A549 (cell line): ENCODE data around the gene TSPYL4. TPM values are rescaled to one million over a fixed set of nuclear protein-coding genes. Genes with fewer than 3 reads are reported as not detected.

Experiments used
- ATAC-seq, 2 experiments: fragments of 200-7000 bp in 1 of 2; fragments of >200 bp in 1 of 2; cut with Nextera tagmentation in 1 of 2; cut with Tn5 transposase in 1 of 2; 3 replicates each; pipeline versions ENCODE4 v1.8.0 to v1.9.1; 2018 to 2020; ENCODE audit warnings: mild to moderate bottlenecking in 1 of 2, moderate library complexity in 1 of 2
- CTCF ChIA-PET: fragments of 300-600 bp; sonication (Branson Sonifier 250); formaldehyde crosslinking; extraction: SDS; loops from one replicate; lab custom pipeline; 2021; ENCODE audit warnings: antibody characterized with exemption, inconsistent platforms; lab: Yijun Ruan, JAX
- POLR2A ChIA-PET: fragments of 350-600 bp; formaldehyde crosslinking; extraction: SDS; loops from one replicate; lab custom pipeline; 2021; ENCODE audit warnings: antibody characterized with exemption, inconsistent platforms; lab: Yijun Ruan, JAX
- DNase-seq, 2 experiments: peaks; one replicate each; pipeline versions ENCODE4 v3.0.0 to v3.0.0-alpha.2; 2011 to 2016; ENCODE audit warnings: low read depth in 1 of 2, low spot score in 1 of 2
- FAIRE-seq: peaks from 2 replicates; lab custom pipeline; 2011; peaks lifted over from hg19 to GRCh38; lab: Jason Lieb, UNC
- H3K27ac ChIP-seq, 2 experiments: fragments of >200 bp; sonication (Bioruptor Twin); formaldehyde crosslinking; 3 replicates each; pipeline ENCODE4 v1.5.1; 2016 to 2017
- H3K4me1 ChIP-seq: fragments of >200 bp; sonication (Bioruptor Twin); formaldehyde crosslinking; 3 replicates; pipeline ENCODE4 v1.6.1; 2016
- H3K4me2 ChIP-seq: fragments of >200 bp; sonication (Bioruptor Twin); formaldehyde crosslinking; 3 replicates; pipeline ENCODE4 v1.6.1; 2016
- H3K4me3 ChIP-seq: fragments of >200 bp; sonication (Bioruptor Twin); formaldehyde crosslinking; 3 replicates; pipeline ENCODE4 v1.5.1; 2016
- H3K9me3 ChIP-seq: fragments of >200 bp; sonication (Bioruptor Twin); formaldehyde crosslinking; 3 replicates; pipeline ENCODE4 v1.6.1; 2016
- BHLHE40 ChIP-seq: IDR thresholded peaks from 2 replicates; pipeline ENCODE4 v1.6.1; 2012; ENCODE audit warnings: low read depth, low read length, inconsistent platforms
- CBX2 ChIP-seq: fragments of 200-600 bp; sonication (generic); IDR thresholded peaks from 2 replicates; pipeline ENCODE4 v1.6.1; 2016; ENCODE audit warnings: low read depth, mild to moderate bottlenecking, borderline replicate concordance
- EHF ChIP-seq: fragments of 250-450 bp; sonication (Bioruptor Pico); IDR thresholded peaks from 2 replicates; pipeline ENCODE4 v1.5.0; 2020; ENCODE audit warnings: mild to moderate bottlenecking
- EHMT2 ChIP-seq: fragments of 200-600 bp; sonication (generic); IDR thresholded peaks from 2 replicates; pipeline ENCODE4 v1.6.1; 2016; ENCODE audit warnings: antibody characterized with exemption, low read depth, mild to moderate bottlenecking, moderate library complexity
- EP300 ChIP-seq, 2 experiments: fragments of >200 bp; sonication (Bioruptor Twin); formaldehyde crosslinking; IDR thresholded peaks; 2 replicates in 1 of 2; 3 replicates in 1 of 2; pipeline ENCODE4 v1.6.1; 2016 to 2017
- ESRRA ChIP-seq: fragments of 150-350 bp; IDR thresholded peaks from 2 replicates; pipeline ENCODE4 v1.6.1; 2014; ENCODE audit warnings: mild to moderate bottlenecking, low read length, borderline replicate concordance
- GATA3 ChIP-seq: IDR thresholded peaks from 2 replicates; pipeline ENCODE4 v1.6.1; 2012; ENCODE audit warnings: borderline replicate concordance
- HDAC2 ChIP-seq: fragments of 200-600 bp; sonication (generic); IDR thresholded peaks from 2 replicates; pipeline ENCODE4 v1.6.1; 2016
- HES2 ChIP-seq: fragments of >200 bp; sonication (Bioruptor Twin); formaldehyde crosslinking; IDR thresholded peaks from 2 replicates; pipeline ENCODE4 v1.6.1; 2016
- HOXB13 ChIP-seq: fragments of 250-450 bp; sonication (Bioruptor Pico); IDR thresholded peaks from 2 replicates; pipeline ENCODE4 v1.5.0; 2020; ENCODE audit warnings: low read depth, mild to moderate bottlenecking, moderate library complexity
- JUN ChIP-seq, 2 experiments: fragments of >200 bp; sonication (Bioruptor Twin); formaldehyde crosslinking; IDR thresholded peaks; 2 replicates in 1 of 2; 3 replicates in 1 of 2; pipeline ENCODE4 v1.6.1; 2016 to 2017
- JUNB ChIP-seq: fragments of >200 bp; sonication (Bioruptor Twin); formaldehyde crosslinking; IDR thresholded peaks from 2 replicates; pipeline ENCODE4 v1.6.1; 2016
- KDM1A ChIP-seq: fragments of 200-600 bp; sonication (generic); IDR thresholded peaks from 2 replicates; pipeline ENCODE4 v1.6.1; 2016; ENCODE audit warnings: low read depth, mild to moderate bottlenecking
- MAX ChIP-seq: IDR thresholded peaks from 2 replicates; pipeline ENCODE4 v1.6.1; 2012
- POLR2A ChIP-seq: IDR thresholded peaks from 2 replicates; pipeline ENCODE4 v1.6.1; 2012; ENCODE audit warnings: mild to moderate bottlenecking, low read length
- RAD21 ChIP-seq, 2 experiments: fragments of >200 bp in 1 of 2; sonication (Bioruptor Twin) in 1 of 2; formaldehyde crosslinking in 1 of 2; IDR thresholded peaks in 1 of 2; conservative IDR thresholded peaks in 1 of 2; 2 replicates in 1 of 2; 3 replicates in 1 of 2; pipeline ENCODE4 v1.6.1; 2012 to 2018; ENCODE audit warnings: inconsistent platforms in 1 of 2
- REST ChIP-seq: fragments of 200-600 bp; sonication (generic); IDR thresholded peaks from 2 replicates; pipeline ENCODE4 v1.6.1; 2016; ENCODE audit warnings: antibody characterized with exemption, mild to moderate bottlenecking, moderate library complexity
- RNF2 ChIP-seq: fragments of 200-600 bp; sonication (generic); IDR thresholded peaks from 2 replicates; pipeline ENCODE4 v1.6.1; 2016; ENCODE audit warnings: low read depth, mild to moderate bottlenecking, antibody characterized with exemption, moderate library complexity, borderline replicate concordance
- SMC3 ChIP-seq: fragments of >200 bp; sonication (Bioruptor Twin); formaldehyde crosslinking; IDR thresholded peaks from 3 replicates; pipeline ENCODE4 v1.6.1; 2018; ENCODE audit warnings: inconsistent platforms
- TFCP2L1 ChIP-seq: fragments of 250-450 bp; sonication (Bioruptor Pico); IDR thresholded peaks from 2 replicates; pipeline ENCODE4 v1.5.0; 2021; ENCODE audit warnings: mild to moderate bottlenecking
- TP53 ChIP-seq: fragments of 250-450 bp; sonication (Bioruptor Pico); IDR thresholded peaks from 2 replicates; pipeline ENCODE4 v1.5.0; 2021; ENCODE audit warnings: mild to moderate bottlenecking, moderate library complexity
- ZC3H11A ChIP-seq: fragments of 450-650 bp; IDR thresholded peaks from 2 replicates; pipeline ENCODE4 v1.6.1; 2014; ENCODE audit warnings: antibody characterized with exemption, mild to moderate bottlenecking
- ZNF302 ChIP-seq: fragments of 250-450 bp; sonication (Bioruptor Pico); IDR thresholded peaks from 2 replicates; pipeline ENCODE4 v1.9.0; 2021; ENCODE audit warnings: inconsistent platforms, mild to moderate bottlenecking, moderate library complexity
- ZSCAN20 ChIP-seq: fragments of 250-450 bp; sonication (Bioruptor Pico); IDR thresholded peaks from 2 replicates; pipeline ENCODE4 v1.8.0; 2022; ENCODE audit warnings: mild to moderate bottlenecking, moderate library complexity
- WGBS: methylation state at CpG from one replicate; pipeline ENCODE4 v1.1.6; 2017; ENCODE audit errors: missing lambda C conversion rate; 5-methylcytosine and 5-hydroxymethylcytosine counted together
- polyA plus RNA-seq, 4 experiments: library from polyadenylated mRNA; depleted of rRNA in 3 of 4; stranded (reverse); fragments of >200 nt; fragmentation: RNase III in 1 of 4; extraction: RNeasy Plus Mini Kit Qiagen cat#74134 plus additional on column Dnase treatment in 1 of 4; gene quantifications; 2 replicates in 3 of 4; 3 replicates in 1 of 4; pipeline ENCODE4 v1.2.3, GENCODE V29; 2011 to 2017
- TF ChIP-seq, protein P1 (sequence below): fragments of 150-350 bp; IDR thresholded peaks from 2 replicates; pipeline ENCODE4 v1.6.1; 2014; ENCODE audit warnings: low read depth, mild to moderate bottlenecking, low read length
- TF ChIP-seq, protein P2 (sequence below): fragments of >200 bp; sonication (Bioruptor Twin); formaldehyde crosslinking; IDR thresholded peaks from 3 replicates; pipeline ENCODE4 v1.5.1; 2016
- TF ChIP-seq, protein P3 (sequence below): IDR thresholded peaks from 2 replicates; pipeline ENCODE4 v1.6.1; 2012; ENCODE audit warnings: low read depth, borderline replicate concordance

TSPYL4 gene
- polyA plus RNA-seq, 2 of the 4 experiments (the other 2 are of a cell fraction), result 3.9 to 5.6 TPM

DNA sequence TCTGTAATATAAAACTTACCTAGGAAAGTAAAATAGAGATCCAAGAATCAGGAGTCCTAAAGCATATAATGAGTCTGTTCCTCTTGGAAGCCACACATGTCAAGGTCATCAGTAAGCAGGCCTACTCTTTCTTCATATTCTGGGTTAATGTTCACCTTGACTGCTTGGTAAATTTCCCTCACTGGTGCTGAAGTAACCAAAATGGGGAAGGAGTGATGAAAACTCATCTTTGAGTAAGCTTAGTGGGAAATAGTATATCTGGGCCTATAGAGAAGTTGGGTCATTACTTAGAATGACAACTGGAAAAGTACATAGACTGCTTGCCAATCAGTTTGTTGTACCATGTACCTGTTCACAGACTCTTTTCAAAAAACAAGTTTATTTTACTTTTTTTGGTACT lies 6.6 kb downstream of the TSPYL4 start:
- Histone ChIP-seq H3K4me3 (no peak overlapping the region), H3K9me3 (no peaks in the 10 kb centered on the region), H3K4me2 (no peak overlapping the region), H3K27ac (no peak overlapping the region)
- FAIRE-seq (no peak), ATAC-seq (no peak), DNase-seq (no peak)
- CTCF ChIA-PET, result no interaction called here
- POLR2A ChIA-PET, result no interaction called here
- TF ChIP-seq HES2, result no peak
- no peak for TF ChIP-seq RAD21 (conservative IDR thresholded peaks at IDR 0.05 in 1 of 2, IDR thresholded peaks at IDR 0.05 in 1 of 2)
- TF ChIP-seq JUNB, result no peak
- TF ChIP-seq JUN (IDR thresholded peaks at IDR 0.05), result no peak
- no peak for TF ChIP-seq TP53 (CRISPR knock-in tag)
- TF ChIP-seq TFCP2L1 (CRISPR knock-in tag), result no peak
- no peak for TF ChIP-seq MAX
- no peak for TF ChIP-seq RNF2
- no peak for TF ChIP-seq HOXB13 (CRISPR knock-in tag)
- no peak for TF ChIP-seq ZSCAN20 (CRISPR knock-in tag)
- TF ChIP-seq ESRRA, result no peak
- no peak for TF ChIP-seq KDM1A
- TF ChIP-seq, all 56 proteins: peak for 0
- peaks cover under 1% of the 10 kb centered on the region; the same call in 1 of the 3 replicates for H3K4me1 ChIP-seq

- Histone ChIP-seq H3K9me3 (no peaks in the 10 kb centered on the region), H3K4me1 (no peaks in the 10 kb centered on the region; the same call in 2 of the 3 replicates), H3K4me3 (no peak overlapping the region), H3K27ac (no peak overlapping the region), H3K4me2 (no peak overlapping the region)
- DNase-seq (no peak), FAIRE-seq (no peak), ATAC-seq (no peak)
- TF ChIP-seq GATA3 (no peak), ZSCAN20 (CRISPR knock-in tag) (no peak), KDM1A (no peak), ZC3H11A (no peak), EP300 (IDR thresholded peaks at IDR 0.05) (no peak), ZNF302 (no peak), REST (no peak), BHLHE40 (no peak), EHMT2 (no peak), JUNB (no peak), EHF (CRISPR knock-in tag) (no peak), SMC3 (no peak), HDAC2 (no peak), POLR2A (no peak), CBX2 (no peak), ESRRA (no peak), HES2 (no peak)
- TF ChIP-seq, protein P1, sequence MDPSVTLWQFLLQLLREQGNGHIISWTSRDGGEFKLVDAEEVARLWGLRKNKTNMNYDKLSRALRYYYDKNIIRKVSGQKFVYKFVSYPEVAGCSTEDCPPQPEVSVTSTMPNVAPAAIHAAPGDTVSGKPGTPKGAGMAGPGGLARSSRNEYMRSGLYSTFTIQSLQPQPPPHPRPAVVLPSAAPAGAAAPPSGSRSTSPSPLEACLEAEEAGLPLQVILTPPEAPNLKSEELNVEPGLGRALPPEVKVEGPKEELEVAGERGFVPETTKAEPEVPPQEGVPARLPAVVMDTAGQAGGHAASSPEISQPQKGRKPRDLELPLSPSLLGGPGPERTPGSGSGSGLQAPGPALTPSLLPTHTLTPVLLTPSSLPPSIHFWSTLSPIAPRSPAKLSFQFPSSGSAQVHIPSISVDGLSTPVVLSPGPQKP, result no peak
- TF ChIP-seq, protein P2, sequence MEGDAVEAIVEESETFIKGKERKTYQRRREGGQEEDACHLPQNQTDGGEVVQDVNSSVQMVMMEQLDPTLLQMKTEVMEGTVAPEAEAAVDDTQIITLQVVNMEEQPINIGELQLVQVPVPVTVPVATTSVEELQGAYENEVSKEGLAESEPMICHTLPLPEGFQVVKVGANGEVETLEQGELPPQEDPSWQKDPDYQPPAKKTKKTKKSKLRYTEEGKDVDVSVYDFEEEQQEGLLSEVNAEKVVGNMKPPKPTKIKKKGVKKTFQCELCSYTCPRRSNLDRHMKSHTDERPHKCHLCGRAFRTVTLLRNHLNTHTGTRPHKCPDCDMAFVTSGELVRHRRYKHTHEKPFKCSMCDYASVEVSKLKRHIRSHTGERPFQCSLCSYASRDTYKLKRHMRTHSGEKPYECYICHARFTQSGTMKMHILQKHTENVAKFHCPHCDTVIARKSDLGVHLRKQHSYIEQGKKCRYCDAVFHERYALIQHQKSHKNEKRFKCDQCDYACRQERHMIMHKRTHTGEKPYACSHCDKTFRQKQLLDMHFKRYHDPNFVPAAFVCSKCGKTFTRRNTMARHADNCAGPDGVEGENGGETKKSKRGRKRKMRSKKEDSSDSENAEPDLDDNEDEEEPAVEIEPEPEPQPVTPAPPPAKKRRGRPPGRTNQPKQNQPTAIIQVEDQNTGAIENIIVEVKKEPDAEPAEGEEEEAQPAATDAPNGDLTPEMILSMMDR, result no peak
- TF ChIP-seq, protein P3, sequence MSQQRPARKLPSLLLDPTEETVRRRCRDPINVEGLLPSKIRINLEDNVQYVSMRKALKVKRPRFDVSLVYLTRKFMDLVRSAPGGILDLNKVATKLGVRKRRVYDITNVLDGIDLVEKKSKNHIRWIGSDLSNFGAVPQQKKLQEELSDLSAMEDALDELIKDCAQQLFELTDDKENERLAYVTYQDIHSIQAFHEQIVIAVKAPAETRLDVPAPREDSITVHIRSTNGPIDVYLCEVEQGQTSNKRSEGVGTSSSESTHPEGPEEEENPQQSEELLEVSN, result no peak
- WGBS, result 88% methylated on average over 4 of the region's 4 CpGs
- ChIA-PET CTCF (no interaction called here), POLR2A (no interaction called here)
Measured at GRCh38 chr6:116246089-116246488, 7.8 kb downstream of the TSPYL4 start.
